T1000 (cell line): ENCODE data around the gene WNT7B.
A peak's percentile ranks its signal among the peaks of the same experiment; 100 is the strongest.

Experiments used
- DNase-seq: peaks from one replicate; lab custom pipeline; 2025; ENCODE audit warnings: mixed read lengths; lab: John Stamatoyannopoulos, UW

Gene WNT7B

DNA sequence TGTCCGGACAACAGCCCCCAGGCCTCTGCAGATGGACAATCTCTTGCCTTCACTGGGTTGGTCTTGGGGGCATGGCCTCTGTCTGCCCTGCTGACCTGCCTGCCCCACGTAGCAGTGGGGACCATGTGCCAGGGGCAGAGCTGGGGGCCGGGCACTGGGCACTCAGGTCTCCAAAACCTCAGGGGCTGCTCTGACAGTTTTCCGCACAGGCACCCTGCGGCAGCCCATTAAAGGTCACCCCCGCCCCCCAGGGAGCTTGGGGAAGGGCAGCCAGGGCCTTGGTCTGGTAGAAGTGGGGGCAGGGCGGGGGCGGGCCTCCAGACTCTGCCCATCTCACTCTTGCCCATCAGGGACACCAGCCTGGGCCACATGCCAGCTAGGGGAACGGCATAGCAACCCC is 49.9 kb downstream of the WNT7B start:
- DNase-seq: no peak

DNA sequence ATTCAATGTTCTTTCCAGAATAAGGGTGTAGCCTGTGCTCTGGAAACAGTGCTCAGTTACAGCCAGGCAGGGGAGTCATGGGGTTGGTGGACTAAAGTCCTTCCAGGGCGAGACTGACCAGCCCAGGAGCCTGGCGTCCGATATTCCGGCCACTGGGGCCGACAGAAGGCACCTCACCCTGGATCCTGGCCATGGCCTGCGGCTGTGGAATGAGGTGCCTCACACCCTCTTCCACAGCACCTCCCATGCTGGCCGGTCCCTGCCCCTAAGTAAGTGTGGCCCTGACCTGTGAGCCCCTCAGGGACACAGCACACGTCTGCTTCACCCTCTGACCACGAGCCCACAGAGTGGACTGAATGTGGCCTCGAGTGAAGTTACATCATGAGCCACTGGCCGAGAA is 50.5 kb downstream of the WNT7B start:
- DNase-seq: no peak

DNA sequence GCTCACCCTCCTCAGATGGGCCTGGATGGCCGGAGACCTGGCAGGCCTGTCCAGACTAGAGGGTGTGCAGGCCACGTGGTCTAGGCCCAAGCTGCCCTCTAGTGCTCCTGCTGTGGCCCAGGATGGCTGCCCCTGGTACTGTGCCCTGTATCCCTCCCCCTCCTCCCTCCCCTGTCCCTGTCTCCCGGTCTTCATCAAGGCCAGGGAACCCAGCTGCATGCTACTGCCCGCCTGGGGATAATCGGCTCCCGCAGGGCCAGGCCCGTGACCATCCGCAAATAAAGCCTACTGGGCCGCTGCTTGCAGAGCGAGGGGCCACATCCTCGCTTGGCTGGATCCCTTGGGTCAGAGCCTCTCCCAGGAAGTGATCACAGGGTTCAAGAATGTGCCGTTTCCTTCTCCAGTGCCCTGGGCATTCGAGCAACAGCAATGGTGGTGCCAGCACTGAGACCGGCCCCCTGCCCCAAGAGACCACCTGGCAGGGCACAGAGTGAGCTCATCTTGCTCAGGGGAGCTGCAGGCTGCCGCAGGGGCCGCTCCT is 51.1 kb downstream of the WNT7B start:
- no peak for DNase-seq

DNA sequence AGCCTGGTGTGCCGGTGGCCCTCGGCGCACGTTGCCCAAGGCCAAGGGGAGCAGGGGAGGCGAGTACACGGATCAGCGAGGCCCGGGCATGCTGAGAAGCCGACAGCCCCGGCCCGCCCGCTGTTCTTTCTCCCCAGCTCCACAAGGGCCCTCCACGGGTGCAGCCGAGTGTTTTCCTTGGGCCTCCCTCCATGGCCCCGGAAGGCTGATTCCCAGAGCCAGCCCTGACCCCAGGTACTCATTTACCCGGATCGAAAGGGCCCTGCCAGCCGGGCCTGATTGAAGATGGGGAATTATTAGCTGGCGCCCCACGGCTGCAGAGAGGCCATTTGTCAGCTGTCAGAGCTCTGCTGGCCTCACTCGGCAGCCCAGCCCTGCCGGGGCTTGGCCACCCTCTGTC is 53.1 kb downstream of the WNT7B start:
- no peak for DNase-seq

DNA sequence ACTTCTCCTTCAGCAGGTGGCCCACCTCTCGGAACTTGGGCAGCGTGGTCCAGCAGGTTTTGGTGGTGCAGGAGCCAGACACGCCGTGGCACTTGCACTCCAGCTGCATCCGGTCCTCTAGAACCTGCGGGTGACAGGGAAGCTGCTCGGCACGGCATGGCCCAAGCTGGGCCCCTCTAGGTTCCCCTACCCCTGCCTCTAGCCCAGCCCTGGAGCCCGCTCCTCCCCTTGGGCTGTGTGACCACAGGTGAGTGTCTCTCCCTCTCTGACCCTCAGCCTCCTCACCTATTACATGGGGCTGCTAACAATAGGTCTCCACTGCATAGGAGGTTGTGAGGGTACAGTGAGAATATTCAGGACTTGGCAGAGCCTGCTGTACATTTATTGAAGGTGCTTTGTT is 53.8 kb downstream of the WNT7B start:
- DNase-seq: no peak

DNA sequence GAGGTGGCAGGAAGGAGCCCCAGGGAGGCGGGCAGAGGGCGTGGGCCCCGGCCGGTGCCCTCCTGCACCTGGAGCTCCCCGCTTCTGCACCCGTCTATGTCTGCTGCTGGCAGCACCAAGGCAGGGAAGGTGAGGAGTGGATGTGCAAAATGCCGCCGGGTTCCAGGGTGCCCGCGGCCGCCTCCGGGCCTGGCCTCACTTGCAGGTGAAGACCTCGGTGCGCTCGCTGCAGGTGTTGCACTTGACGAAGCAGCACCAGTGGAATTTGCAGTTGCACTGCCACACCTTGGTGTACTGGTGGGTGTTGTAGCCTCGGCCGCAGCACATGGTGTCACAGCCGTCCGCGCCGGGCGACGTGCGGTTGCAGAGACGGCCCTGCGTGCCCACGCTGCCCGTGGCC is 54.3 kb downstream of the WNT7B start:
- DNase-seq: no peak

DNA sequence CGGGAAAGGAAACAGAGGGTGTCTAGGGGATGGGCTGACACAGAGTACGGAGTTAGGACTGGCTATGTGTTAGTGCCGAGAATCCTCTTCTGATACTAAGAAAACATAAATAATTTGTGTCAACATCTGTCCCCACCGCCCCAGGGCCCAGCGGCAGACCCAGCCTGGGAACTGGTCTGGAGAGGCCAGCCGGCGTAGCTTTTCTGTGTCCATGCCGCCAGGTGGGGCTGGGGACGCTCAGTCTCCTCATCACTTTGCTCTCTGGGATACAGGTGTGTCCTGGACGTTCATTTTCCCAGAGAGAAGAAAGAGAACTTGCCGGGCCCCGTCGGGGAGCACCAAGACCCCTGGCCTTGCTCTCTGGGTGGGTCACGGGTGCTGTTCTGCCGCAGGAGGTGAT is 54.7 kb downstream of the WNT7B start:
- DNase-seq: no peak

DNA sequence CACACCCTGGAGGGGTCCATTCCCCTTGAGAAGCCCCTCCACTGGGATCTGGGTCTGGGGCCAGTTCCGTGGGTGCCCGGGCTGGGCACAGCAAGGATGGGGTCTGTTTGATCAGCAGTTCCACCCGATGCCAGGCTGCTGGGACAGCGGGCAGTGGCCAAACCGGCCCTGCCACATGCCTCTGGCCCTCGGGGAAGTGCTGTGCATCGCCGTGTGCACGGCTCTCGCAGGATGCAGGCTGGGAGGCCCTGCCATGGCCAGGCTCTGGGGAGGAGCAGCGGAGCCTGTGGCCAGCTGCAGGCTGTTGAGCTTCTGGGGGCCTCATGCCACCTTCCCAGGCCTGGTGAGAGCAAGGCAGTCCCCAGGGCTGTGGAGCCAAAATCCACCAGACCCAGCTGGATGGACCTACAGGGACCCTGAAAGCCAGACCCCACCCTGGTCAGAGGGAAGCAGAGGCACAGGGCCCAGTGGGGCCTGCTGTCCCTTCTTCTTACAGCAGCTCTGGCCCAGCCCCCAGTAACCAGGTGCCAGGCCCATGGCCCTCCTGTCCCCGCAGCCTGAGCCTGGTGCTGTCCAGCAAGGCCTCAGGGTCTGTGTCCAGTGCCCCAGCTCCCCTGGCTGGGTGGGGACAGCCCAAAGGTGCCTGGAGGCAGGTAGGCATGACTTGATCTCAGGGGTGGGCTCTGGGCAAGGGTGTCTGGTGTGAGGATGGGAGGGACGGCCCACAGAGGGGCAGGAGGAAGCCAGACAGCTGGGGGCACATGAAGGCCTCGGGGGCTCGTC is 57.3 kb downstream of the WNT7B start:
- no peak for DNase-seq

DNA sequence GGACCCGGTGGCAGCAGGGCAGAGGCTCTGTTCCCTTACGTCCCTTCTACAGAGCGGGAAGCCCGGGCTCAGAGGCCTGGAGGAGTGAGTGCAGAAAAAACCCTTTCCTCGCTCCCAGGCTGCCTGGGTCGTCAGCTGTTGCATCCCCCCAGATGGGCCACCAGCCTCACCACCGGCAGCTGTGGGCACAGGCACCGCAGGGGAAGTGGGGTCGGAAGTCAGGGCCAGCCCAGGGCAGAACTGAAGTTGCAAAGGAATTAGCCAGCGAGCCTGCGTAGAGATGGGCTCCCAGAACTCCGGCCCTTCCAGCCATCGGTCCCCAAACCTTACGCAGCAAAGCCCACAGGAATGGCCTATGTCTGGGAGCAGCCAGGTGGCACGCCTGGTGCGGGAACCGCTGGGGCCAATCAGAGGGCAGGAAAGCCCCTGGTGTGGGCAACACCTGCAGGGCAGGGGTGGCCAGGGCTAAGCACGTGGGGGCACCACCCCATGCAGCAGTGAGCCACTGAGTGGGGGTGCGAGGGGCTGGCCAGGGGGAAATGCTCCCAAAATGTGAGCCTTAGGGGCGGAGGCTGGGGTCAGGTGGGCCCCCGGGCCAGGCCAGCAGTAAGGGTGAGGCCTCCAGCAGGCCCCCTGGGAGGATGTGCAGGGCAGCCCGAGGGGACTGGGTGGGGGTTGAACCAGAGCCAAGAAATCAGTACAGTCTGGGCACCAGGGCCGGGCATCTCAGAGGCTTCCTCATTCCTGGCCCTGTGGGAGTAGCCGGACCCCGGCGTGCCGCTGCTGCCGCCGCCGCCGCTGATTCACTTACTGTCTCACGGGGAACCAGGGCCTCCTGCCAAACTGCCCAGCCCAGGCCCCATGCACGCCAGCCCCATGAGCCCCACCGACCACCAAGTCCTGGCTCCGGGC is 58.2 kb downstream of the WNT7B start:
- DNase-seq: peak; percentile 72

DNA sequence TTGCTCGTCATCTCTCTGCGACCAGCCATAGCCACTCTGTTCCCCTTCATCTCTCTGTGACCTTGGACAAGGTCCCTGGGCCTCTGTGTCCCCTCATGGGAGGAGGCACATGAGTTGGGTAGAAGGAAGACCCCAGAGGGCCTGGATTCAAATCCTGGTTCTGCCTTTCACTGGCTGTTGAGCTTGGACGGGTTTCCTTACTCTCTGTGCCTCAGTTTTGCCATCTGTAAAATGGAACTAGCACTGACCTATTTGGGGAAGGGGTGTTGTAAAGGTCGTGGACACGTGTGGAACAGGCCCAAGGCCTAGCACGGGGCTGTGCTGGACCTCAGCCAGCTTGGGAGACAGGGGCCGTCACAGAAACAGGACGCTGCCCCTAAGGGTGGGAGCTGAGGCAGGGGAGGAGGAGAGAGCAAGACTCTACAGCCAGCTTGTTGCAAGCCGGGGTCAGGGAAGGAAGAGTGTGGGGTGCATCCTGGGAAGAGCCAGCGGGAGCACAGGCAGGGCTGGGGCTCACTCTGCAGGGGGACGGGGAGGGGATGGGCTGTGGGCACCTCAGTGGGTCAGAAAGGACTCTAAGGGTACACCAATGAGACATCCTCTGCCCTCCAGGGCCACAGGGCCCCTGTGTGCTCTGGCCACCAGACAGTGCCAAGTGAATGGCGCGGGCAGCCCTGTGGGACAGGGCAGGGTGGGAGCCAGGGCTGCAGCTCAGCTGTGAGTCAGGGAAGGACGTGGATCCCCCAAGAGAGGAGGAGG is 59.1 kb downstream of the WNT7B start:
- no peak for DNase-seq

DNA sequence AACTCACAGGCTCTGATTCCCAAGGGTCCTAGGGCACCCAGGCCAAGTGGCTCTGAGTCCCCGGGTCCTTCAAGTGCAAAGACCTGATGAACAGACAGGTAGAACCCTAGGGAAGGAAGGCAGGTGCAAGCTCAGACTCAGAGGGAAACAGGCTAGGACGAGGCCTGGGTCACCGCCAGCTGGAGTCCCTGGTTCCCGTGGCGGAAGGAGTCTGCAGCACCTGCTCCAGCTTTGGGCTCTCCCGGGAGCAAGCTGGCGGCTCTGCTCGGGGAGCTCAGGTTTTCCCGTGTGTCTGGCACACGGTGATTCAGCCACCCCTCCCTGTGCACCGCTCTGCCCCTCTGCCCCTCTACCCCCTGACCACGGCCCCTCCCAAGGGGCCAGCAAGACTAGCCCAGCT is 59.8 kb downstream of the WNT7B start:
- no peak for DNase-seq

DNA sequence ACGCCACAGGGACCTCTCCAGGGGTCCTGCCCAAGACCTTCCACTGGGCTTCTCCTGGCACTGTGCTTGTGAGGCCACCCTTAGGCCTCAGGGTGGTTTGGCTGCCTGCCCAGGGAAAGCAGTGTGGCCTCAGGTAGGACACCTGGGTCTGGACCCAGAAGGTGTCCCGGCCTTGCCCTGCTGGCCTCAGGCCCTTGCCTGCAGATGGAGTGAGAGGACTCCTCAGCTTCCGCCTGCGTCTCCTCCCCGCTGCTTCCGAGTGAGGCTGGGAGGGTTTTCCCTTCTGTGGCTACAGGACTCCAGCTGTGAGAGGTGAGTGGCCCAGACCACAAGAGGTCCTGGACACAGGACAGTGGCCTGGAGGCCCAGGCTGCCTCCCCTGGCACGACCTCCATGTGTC is 60.4 kb downstream of the WNT7B start:
- DNase-seq: no peak

DNA sequence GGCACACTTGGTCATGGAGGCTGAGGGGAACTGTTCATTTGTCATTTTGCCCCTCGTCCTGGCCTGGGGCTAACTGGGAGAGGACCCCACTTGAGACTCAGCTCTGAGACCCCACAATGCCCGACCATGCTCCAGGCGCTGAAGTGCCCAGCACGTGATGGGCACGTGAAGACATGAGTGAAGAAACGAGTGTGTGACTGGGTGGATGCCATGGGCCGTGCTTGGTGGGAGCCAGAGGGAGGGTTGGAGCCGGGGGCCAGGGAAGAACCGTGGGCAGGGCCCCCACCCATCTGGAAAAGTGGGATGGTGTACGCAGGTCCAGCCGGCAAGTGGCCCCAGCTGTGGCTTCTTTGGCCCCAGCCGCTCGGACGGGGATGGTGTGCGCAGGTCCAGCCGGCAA is 61.1 kb downstream of the WNT7B start:
- no peak for DNase-seq

DNA sequence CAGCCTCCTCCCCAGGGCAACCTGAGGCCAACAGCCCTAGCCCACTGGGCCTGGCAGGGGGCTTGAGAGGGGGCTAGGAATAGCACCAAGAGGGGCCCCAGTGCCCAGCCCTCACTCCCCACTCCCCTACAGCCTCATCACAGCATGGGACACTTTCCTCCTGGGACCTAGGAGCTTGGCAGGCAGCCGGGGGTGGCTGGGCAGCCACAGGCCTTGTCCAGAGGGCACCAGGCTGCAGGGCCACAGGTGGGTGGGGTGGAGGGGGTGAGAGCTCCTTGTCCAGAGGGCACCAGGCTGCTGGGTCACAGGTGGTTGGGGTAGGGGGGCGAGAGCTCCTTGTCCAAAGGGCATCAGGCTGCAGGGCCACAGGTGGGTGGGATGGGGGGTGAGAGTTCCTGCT is 61.8 kb downstream of the WNT7B start:
- no peak for DNase-seq

DNA sequence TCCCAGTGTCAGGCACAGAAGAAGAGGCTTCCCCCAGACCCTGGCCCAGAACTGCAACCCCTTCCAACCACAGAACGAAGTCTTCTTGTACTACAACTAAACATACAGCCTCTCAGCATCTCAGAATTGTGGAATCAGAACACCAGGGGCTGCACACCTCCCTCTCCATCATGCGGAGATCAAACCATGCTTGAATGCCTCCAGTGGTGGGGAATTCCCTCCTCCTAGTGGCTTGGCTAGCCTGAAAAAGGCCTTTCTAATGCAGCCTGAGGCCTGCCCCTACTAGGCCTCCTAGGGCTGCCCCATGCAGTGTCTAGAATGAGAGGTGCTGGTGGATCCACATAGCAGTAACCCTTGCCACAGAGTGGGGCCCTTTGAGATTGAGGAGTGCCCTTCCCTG is 62.7 kb downstream of the WNT7B start:
- no peak for DNase-seq

DNA sequence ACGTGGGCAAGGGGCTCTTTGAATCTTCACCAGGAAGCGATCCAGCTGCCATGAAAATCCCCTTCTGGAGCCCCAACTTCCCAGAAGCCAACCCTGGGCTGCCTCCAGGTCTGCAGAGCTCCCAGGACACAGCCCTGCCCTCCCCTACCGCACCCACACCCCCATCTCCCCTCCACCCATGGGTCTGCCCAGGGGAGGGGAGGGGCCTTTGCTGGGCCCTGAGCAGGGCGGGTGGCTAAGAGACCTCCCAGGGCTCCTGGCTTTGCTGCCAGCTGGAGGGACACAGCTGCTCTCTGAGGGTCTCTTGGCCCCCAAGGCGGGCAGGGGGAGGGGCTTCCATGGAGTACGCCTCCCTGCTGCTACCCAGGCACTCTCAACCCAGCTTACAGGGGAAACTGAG is 64.1 kb downstream of the WNT7B start:
- DNase-seq: no peak

DNA sequence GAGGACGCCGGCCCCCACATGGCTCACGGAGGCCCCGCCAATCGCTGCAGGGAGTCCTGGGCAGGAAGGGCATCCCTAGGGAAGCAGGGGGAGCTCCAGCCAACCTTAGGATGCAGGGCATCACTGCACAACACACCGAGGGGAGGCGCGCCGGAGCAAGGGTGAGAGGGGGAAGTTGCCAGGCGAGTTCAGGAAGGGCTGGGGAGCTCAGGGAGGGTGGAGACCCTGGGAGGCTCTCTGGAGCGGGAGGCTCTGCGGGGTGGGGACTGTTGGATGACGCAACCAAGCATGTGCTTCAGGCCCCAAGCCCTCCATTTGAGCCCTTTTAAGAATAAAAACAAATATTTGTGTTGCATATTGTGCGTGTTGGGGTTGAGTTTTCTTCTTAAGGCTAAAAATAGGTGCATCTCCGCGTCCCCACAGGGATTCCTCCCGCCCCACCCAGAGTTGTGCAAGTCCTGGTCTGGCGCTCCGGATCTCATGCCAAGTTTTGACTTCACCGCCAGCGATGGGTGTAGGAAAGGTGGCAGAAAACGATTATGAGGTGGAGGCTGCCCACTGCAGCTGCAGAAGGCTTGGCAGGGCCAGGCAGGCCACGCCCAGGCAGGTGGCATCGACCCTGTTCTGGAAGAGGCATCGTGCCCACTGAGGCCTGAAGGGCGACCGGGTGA is 65.2 kb downstream of the WNT7B start:
- DNase-seq: no peak

DNA sequence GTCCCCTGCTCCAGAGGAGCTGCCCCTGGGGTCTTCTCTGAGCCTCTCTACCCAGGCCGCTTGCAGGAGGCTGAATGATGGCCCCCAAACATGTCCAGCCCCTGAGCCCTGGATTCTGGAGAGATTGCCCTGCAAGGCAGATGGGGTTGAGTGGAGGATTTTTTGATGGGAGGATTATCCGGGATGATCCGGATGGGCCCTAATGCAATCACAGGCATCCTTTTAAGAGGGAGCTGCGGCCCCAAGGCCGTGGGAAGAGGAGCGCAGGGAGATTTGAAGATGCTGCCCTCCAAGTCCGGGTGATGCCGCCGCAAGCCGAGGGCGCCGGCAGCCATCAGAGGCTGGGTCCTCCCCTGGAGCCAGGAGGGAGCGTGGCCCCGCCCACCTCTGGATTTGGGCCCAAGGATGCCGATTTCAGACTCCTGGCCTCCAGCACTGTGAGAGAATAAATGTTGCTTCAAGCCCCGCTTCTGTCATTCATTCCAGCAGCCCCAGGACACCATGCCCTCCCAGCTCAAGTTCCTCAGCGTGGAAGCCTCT is 66.0 kb downstream of the WNT7B start:
- DNase-seq: no peak

DNA sequence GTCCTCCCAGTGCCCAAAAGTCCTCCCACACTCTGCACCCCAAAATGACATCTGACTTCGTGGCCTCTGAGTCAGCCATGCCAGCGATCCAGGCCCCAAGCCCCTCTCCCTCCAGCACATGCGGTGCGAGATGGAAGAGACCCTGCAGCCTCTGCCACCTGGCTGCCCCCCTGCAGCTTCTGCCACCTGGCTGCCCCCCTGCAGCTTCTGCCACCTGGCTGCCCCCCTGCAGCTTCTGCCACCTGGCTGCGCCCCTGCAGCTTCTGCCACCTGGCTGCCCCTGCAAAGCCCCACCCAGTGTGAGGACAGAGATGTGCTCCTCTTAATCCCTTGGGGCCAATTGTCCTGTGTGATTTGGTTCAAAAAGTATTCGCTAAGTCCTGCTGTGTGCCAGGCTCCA is 68.0 kb downstream of the WNT7B start:
- no peak for DNase-seq

DNA sequence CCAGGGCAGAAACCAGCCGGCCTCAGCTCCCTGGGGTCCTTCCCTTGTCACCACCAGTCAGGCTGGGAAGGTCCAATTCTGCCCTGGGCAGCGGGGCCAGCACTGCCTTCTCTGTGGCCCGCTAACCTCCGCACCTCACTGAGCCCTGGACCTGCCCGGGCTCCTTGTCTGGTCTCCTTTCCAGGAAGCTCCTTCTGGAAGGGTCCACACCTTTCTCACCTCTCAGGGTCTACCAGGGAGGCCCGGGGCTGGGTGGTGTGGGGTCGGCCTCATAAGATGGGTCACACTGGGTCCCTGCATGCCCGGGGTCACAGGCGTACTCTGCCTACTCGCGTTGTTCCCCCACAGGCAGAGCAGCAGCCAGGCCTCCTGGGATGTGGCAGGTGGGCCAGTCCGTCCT is 69.0 kb downstream of the WNT7B start:
- DNase-seq: no peak

DNA sequence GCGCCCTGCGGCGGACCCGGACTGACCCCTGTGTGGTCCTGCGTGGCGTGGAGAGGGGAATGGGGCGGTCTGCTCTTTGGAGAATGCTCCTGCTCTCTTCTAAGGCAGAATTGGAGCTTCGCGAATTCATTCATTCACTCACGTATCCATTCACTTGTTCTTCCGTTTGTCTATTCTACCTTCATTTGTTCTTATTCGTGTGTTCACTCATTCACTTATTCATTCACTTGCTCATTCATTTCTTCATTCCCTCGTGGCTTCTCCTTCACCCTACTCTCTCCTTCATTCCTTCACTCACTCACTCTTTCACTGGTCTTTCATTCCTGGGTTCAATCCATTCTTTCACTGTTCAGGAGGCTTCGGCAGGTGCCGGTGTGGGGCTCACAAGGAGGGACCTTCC is 69.6 kb downstream of the WNT7B start:
- DNase-seq: no peak

DNA sequence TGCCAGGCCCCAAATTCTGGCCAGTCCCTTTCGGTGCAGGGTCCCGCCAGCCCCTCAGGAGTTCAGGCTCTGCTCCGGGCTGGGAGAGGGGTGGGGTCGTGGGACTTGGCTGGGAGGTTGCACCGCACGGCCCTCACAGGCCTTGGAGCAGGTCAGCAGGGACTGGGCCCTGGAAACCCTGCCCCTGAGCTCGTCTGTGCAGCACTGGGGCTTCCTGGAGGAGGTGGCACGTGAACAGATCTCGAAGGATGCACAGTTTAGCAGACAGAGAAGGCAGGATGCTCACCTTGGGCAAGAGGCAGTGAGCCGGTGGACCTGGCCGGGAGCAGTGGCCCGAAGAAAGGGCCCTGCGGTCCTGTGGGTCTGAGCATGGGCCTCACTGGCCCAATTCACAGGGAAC is 70.0 kb downstream of the WNT7B start:
- no peak for DNase-seq
